Left lung (tissue), 10 donors: Measurements from ENCODE around the gene LRFN2. TPM values are rescaled to one million over a fixed set of nuclear protein-coding genes. Genes with fewer than 3 reads are reported as not detected.

Experiments used
- ATAC-seq: fragments of 200-7000 bp; cut with Tn5 transposase; one replicate; pipeline ENCODE4 v1.9.1; 2020; ENCODE audit warnings: moderate library complexity
- DNase-seq, 4 donors: peaks; one replicate each; pipeline ENCODE4 v3.0.0-alpha.2; 2013 to 2020
- H3K27ac ChIP-seq, 2 donors: fragments of 200-600 bp; sonication (generic) in 1 of 2; one replicate each; pipeline versions ENCODE4 v1.5.0 to v1.8.0; 2020 to 2021
- H3K27me3 ChIP-seq, 2 donors: fragments of 200-600 bp; sonication (generic) in 1 of 2; one replicate each; pipeline versions ENCODE4 v1.5.0 to v1.8.0; 2020 to 2021
- H3K36me3 ChIP-seq, 2 donors: fragments of 200-600 bp; sonication (generic) in 1 of 2; one replicate each; pipeline versions ENCODE4 v1.5.0 to v1.8.0; 2020 to 2021
- H3K4me1 ChIP-seq, 2 donors: fragments of 200-600 bp; one replicate each; pipeline ENCODE4 v1.8.0; 2021
- H3K4me3 ChIP-seq, 2 donors: fragments of 200-600 bp; sonication (generic) in 1 of 2; one replicate each; pipeline versions ENCODE4 v1.5.0 to v1.8.0; 2020 to 2021; ENCODE audit warnings: mild to moderate bottlenecking in 1 of 2
- H3K9me3 ChIP-seq, 2 donors: fragments of 200-600 bp; sonication (generic) in 1 of 2; one replicate each; pipeline versions ENCODE4 v1.5.0 to v1.8.0; 2020 to 2021
- intact Hi-C, 2 donors: fragments of 100-400 bp; cut with DNase I; formaldehyde crosslinking; loops; one replicate each; pipeline versions ENCODE4 v1.11.2 to v1.14.2; 2022
- polyA plus RNA-seq, 6 donors: library from polyadenylated mRNA; unstranded; fragments of 120-200 nt; gene quantifications; one replicate each; pipeline ENCODE4 v1.2.1, GENCODE V29; 2013; ENCODE audit not compliant: insufficient read length in 6 of 6
- total RNA-seq, 2 donors: library from RNA; stranded (reverse); fragmentation: NEBNext Ultra II Directional; extraction: Animal tissue kit (Norgen Biotek cat#: 25700); gene quantifications; one replicate each; pipeline ENCODE4 v1.2.1, GENCODE V29; 2021
- TF ChIP-seq, protein P1 (sequence below), 2 donors: fragments of 200-600 bp; sonication (generic) in 1 of 2; IDR thresholded peaks; one replicate each; pipeline versions ENCODE4 v1.5.0 to v1.8.0; 2021; ENCODE audit warnings: antibody characterized with exemption in 2 of 2
- donor health status: DM: no; HTN: yes; CAD: no.
- donor health status: DM: no; HTN: no; CAD: no.

LRFN2 gene
- total and polyA plus RNA-seq, 8 donors = 0.05 to 0.18 (median 0.11) TPM; not detected in 2

DNA sequence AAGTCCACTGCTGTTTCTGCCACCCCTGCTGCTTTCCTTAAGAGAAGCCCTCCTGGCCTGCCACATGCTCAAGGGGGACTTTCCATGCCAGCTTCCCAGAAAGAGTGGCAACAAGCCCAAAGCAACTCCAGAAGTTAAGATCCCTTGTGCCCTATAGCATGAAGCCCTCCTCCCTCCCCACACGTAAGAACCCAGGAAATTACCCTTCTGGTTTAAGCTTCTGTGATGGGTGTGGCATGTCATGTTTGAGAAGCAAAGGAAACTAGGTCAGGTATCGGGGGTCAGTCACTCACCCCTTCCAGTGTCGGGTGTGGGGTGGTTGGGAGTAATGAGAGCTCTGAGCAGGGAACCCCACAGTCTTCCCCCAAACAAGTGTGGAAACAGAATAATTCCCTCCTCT is 196.1 kb downstream of the LRFN2 start:
- DNase-seq = no peak
- no peaks in the 10 kb centered on the region for H3K4me1 ChIP-seq
- no peaks in the 10 kb centered on the region for H3K9me3 ChIP-seq
- no peak overlapping the region for H3K27ac ChIP-seq
- no peak for ATAC-seq
- H3K27me3 ChIP-seq = peaks cover 4 to 24% of the 10 kb centered on the region in 2 donors
- H3K4me3 ChIP-seq = no peak overlapping the region
- intact Hi-C loops = no loop called here
- H3K36me3 ChIP-seq = no peaks in the 10 kb centered on the region
- TF ChIP-seq, protein P1, sequence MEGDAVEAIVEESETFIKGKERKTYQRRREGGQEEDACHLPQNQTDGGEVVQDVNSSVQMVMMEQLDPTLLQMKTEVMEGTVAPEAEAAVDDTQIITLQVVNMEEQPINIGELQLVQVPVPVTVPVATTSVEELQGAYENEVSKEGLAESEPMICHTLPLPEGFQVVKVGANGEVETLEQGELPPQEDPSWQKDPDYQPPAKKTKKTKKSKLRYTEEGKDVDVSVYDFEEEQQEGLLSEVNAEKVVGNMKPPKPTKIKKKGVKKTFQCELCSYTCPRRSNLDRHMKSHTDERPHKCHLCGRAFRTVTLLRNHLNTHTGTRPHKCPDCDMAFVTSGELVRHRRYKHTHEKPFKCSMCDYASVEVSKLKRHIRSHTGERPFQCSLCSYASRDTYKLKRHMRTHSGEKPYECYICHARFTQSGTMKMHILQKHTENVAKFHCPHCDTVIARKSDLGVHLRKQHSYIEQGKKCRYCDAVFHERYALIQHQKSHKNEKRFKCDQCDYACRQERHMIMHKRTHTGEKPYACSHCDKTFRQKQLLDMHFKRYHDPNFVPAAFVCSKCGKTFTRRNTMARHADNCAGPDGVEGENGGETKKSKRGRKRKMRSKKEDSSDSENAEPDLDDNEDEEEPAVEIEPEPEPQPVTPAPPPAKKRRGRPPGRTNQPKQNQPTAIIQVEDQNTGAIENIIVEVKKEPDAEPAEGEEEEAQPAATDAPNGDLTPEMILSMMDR (IDR thresholded peaks at IDR 0.05) = no peak

DNA sequence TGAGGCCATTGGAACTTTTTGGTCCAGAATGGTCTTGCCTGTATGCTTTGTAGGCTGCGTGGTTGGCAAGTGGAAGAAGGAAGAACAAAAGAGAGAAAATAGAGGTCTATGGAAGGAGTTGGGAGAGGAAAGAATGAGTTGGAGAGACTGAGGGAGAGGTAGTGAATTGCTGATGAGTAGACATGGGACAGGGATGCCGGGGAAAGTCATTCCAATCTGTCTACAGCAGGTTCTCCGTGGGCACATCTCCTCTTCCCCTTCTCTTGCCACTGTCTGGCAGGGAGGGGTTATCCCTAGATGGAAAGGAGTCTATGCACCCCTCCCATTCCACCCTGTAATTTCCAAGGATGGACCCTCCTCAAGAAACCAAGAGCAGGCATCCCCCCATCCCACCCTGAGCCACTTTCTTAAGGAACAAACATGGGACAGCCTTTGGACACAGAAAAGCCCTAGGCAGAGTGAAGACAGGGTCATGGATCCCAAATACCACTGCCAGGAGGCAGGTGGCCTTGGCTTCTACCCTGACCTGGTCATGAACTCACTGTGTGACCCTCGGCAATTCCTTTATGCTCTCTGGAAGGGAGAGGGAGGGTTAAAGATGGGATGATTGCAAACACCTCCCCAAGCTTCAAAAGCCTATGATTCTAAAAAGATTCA is 196.9 kb downstream of the LRFN2 start:
- ATAC-seq = no peak
- Histone ChIP-seq H3K4me1 (no peaks in the 10 kb centered on the region), H3K27me3 (peaks cover 4 to 24% of the 10 kb centered on the region in 2 donors), H3K36me3 (no peaks in the 10 kb centered on the region), H3K4me3 (no peak overlapping the region), H3K9me3 (no peaks in the 10 kb centered on the region), H3K27ac (no peak overlapping the region)
- TF ChIP-seq, protein P1 (IDR thresholded peaks at IDR 0.05) = no peak
- DNase-seq = no peak
- intact Hi-C loops = no loop called here

DNA sequence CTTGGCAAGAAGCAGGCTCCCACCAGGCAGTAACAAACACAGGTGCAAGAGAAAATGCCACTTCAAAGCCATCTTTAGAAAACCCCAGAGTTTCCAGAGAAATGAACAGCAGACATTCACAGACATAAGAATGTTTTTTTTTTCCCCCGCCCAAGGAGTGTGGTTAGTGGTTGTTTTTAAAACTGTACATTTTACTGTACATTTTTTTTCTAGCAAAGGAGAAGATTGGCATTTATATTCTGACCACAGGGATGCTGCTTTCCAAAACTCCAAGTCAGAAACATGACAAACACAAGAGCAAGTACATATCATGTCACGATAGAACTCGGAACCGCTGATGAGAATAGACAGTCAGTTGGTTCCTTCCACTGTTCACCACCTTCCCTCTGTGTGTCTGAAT is 197.9 kb downstream of the LRFN2 start:
- H3K9me3 ChIP-seq = no peaks in the 10 kb centered on the region
- intact Hi-C loops = no loop called here
- ATAC-seq (no peak), DNase-seq (no peak)
- no peaks in the 10 kb centered on the region for H3K36me3 ChIP-seq
- TF ChIP-seq, protein P1 (IDR thresholded peaks at IDR 0.05) = no peak
- peaks cover 4 to 24% of the 10 kb centered on the region in 2 donors for H3K27me3 ChIP-seq
- no peaks in the 10 kb centered on the region for H3K4me1 ChIP-seq
- no peak overlapping the region for H3K27ac ChIP-seq
- H3K4me3 ChIP-seq = no peak overlapping the region

DNA sequence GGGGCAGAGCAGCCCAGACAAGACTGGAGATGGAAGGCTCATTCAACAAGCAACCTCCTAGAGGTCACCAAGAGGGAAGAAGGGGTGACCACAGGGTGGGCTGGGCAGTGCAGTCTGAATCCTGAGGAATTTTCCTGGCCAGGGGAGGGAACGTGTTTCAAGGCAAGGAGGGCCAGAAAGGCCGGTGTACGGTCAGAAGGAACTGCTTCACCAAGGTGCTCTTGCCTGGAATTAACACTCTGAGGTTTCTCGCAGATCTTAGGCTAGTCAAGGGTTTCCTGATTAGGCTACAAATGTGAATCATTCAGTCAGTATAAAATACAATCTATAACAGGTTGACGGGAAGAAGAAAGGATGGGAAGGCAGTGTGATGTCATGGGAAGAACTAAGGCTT is 199.3 kb downstream of the LRFN2 start:
- ATAC-seq (no peak), DNase-seq (no peak)
- intact Hi-C loops = no loop called here
- no peaks in the 10 kb centered on the region for H3K4me1 ChIP-seq
- H3K36me3 ChIP-seq = no peaks in the 10 kb centered on the region
- peaks cover 4 to 24% of the 10 kb centered on the region in 2 donors for H3K27me3 ChIP-seq
- no peaks in the 10 kb centered on the region for H3K9me3 ChIP-seq
- no peak overlapping the region for H3K4me3 ChIP-seq
- no peak overlapping the region for H3K27ac ChIP-seq
- TF ChIP-seq, protein P1 (IDR thresholded peaks at IDR 0.05) = no peak

DNA sequence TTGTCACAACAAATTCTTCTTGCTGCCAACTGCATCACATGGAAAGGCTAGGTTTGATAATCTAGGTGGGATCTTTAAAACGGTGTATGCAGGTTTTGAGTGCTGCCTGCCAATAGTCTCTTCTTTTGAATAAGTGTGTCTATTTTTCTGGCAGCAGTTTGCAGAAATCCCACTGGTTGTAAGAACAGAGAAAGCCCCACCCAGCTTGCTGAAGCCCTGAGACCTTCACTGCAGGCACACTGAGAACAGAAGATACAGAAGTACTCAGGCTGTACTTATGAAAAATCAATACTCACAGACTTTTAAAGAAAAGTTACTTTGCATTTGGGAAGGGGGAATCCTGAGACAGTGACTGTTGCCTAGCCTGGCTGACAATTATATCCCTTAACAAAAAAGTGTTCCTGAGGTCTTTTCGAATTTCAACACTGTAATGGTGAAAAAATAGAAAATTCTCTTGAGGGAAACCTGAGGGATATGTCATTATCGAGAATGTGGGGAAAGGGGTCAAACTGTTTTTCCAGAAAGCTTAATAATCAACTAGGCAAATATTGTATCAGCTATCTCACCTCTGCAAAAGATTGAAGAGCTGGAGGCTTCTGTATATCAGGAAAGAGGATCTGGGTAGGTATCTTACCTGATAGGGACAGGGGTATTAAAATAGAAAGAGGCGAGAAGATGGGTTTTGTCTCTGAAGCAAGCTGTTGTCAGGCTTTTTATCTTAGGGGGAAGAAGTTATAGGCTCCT is 199.9 kb downstream of the LRFN2 start:
- H3K36me3 ChIP-seq = no peaks in the 10 kb centered on the region
- no peak for DNase-seq
- TF ChIP-seq, protein P1 (IDR thresholded peaks at IDR 0.05) = no peak

More for the DNA sequence above, 199.9 kb downstream of the LRFN2 start:
- H3K4me3 ChIP-seq = no peak overlapping the region
- no peak overlapping the region for H3K27ac ChIP-seq
- H3K4me1 ChIP-seq = no peaks in the 10 kb centered on the region
- no peaks in the 10 kb centered on the region for H3K9me3 ChIP-seq
- no peak for ATAC-seq
- intact Hi-C loops = no loop called here
- peaks cover 4 to 23% of the 10 kb centered on the region in 2 donors for H3K27me3 ChIP-seq
